Measurements from ENCODE around the gene DMRTC2.

DNA sequence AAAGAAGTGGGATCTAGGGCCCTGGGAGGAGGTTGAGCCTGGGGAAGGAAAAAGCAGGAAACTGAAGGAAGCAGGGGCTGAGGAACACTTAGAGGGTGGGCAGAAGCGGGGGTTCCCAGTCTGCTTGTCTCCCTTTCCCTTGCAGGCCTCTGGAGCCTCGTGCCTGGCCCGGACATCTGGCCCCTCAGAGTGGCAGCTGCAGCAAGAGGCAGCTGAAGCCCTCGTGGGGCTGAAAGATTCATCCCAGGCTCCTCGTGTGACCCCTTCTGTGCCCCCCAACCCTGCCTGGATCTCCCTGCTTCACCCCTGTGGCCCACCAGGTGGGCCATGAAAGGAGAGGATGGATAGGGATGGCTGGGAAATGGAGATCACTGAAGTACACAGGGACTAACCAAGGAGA, 5.5 kb downstream of the DMRTC2 start:
- TF ChIP-seq, protein P1, sequence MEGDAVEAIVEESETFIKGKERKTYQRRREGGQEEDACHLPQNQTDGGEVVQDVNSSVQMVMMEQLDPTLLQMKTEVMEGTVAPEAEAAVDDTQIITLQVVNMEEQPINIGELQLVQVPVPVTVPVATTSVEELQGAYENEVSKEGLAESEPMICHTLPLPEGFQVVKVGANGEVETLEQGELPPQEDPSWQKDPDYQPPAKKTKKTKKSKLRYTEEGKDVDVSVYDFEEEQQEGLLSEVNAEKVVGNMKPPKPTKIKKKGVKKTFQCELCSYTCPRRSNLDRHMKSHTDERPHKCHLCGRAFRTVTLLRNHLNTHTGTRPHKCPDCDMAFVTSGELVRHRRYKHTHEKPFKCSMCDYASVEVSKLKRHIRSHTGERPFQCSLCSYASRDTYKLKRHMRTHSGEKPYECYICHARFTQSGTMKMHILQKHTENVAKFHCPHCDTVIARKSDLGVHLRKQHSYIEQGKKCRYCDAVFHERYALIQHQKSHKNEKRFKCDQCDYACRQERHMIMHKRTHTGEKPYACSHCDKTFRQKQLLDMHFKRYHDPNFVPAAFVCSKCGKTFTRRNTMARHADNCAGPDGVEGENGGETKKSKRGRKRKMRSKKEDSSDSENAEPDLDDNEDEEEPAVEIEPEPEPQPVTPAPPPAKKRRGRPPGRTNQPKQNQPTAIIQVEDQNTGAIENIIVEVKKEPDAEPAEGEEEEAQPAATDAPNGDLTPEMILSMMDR (IDR thresholded peaks at IDR 0.05) = no peak
- TF ChIP-seq EZH2 (IDR thresholded peaks at IDR 0.05; ENCODE audit: borderline replicate concordance, insufficient read depth, low read depth, low read length, poor library complexity, severe bottlenecking) = no peak
